ENCODE data around the gene NPB. TPM values are rescaled to one million over a fixed set of nuclear protein-coding genes. Genes with fewer than 3 reads are reported as not detected.
A peak's percentile ranks its signal among the peaks of the same experiment; 100 is the strongest.

NPB gene
- total RNA-seq, 8 experiments from 2014 or later, result 0.15 to 0.92 (median 0.43) TPM; not detected in 1

GRCh38 chr17:81898029-81898866, 3.8 kb upstream of the NPB start:
- Histone ChIP-seq H3K27ac (no peak overlapping the region), H3K4me1 (replicated peaks in 1 of 2) (peaks cover 4% of the 10 kb centered on the region in 2 donors), H3K4me3 (no peak overlapping the region)
- ATAC-seq (replicated peaks in 6 of 8), result peak; percentile 16 to 69 (median 54)
- WGBS, 10 experiments, result 15 to 100% (median 83%) methylated on average over 1 to 8 of the region's 19 CpGs
- in situ Hi-C loops (cut with MboI; ENCODE audit: low pct_unique_long_range_greater_than_20kb in 2 of 9, low sequenced_read_pairs in 9 of 9, unreplicated experiment in 9 of 9), result no loop called here

GRCh38 chr17:81898885-81899284, 3.2 kb upstream of the NPB start:
- 70 to 100% (median 100%) methylated on average over 1 to 2 of the region's 9 CpGs; no CpG with 5 or more reads in 5 of the 10 experiments for WGBS, 10 experiments
- no peak overlapping the region for H3K27ac ChIP-seq
- no peak for ATAC-seq (replicated peaks in 6 of 8)
- no peak overlapping the region for H3K4me3 ChIP-seq
- H3K4me1 ChIP-seq (replicated peaks in 1 of 2), result peaks cover 4% of the 10 kb centered on the region in 2 donors
- in situ Hi-C loops (cut with MboI; ENCODE audit: low pct_unique_long_range_greater_than_20kb in 2 of 9, low sequenced_read_pairs in 9 of 9, unreplicated experiment in 9 of 9), result no loop called here

DNA sequence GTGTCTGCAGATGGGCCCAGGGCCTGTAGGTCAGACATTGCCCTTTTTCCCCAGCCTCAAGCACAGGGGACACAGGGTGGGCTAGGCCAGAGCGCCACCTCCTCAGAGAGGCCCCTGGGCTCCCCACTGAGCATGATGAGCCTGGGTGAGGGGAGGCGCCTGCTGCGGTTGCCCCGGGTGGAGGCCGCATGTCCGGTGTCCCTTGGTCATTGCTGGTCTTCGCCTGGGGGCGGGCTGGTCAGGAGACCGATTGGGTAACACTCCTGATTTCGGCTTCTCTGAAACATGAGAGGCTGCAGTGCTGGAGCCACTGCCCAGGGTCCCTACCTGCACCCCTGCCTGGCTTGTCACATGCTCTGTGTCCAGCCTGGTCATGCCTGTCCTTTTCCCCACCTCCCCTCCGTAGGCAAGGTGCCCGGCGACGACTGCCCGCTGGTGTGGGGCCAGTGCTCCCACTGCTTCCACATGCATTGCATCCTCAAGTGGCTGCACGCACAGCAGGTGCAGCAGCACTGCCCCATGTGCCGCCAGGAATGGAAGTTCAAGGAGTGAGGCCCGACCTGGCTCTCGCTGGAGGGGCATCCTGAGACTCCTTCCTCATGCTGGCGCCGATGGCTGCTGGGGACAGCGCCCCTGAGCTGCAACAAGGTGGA, 2.4 kb upstream of the NPB start:
- in situ Hi-C loops (cut with MboI; ENCODE audit: low pct_unique_long_range_greater_than_20kb in 2 of 9, low sequenced_read_pairs in 9 of 9, unreplicated experiment in 9 of 9), result no loop called here
- Histone ChIP-seq H3K4me3 (no peak overlapping the region), H3K4me1 (replicated peaks in 1 of 2) (peaks cover 4% of the 10 kb centered on the region in 2 donors), H3K27ac (no peak overlapping the region)
- 50 to 100% (median 91%) methylated on average over 1 to 6 of the region's 22 CpGs; no CpG with 5 or more reads in 5 of the 10 experiments for WGBS, 10 experiments
- ATAC-seq (replicated peaks in 6 of 8), result no peak

DNA sequence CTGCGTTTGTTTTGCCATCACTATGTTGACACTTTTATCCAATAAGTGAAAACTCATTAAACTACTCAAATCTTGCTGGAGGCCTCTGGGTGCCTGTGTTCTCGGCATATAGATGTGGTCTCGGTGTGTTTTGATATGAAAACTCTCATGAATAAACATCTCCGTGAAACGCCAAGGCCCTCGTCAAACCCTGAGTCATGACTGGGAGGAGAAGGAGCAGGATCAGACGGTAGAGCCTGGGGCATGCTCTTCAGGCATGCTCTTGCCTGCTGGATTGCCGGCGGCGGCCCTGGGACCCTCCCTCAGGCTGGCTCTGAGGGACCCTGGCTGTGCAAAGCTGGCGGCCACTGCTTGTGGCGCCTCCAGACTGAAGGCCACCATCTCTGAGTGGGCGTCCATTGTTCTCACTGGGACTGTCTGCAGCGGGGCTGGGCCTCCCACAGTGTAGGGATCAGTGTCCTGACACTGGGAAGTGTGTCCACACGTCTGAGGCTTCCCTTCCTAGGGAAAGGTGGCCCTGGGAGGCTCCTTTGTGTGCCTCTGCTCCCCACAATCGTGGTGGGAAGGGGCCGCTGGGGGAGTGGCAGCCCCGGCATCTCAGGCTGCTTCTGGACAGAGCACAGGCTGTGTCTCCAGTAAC, 1.7 kb upstream of the NPB start:
- no peak overlapping the region for H3K4me3 ChIP-seq
- in situ Hi-C loops (cut with MboI; ENCODE audit: low pct_unique_long_range_greater_than_20kb in 2 of 9, low sequenced_read_pairs in 9 of 9, unreplicated experiment in 9 of 9), result no loop called here
- 50 to 100% (median 79%) methylated on average over 1 to 5 of the region's 18 CpGs; no CpG with 5 or more reads in 2 of the 10 experiments for WGBS, 10 experiments
- peaks cover 4% of the 10 kb centered on the region in 2 donors for H3K4me1 ChIP-seq (replicated peaks in 1 of 2)
- no peak overlapping the region for H3K27ac ChIP-seq
- ATAC-seq (replicated peaks in 6 of 8), result peak in 3 of 8 experiments; percentile 2 to 8 (median 3)

- H3K27ac ChIP-seq, result no peak overlapping the region
- H3K4me3 ChIP-seq, result peak overlapping the region; percentile 14 to 29 (median 26)
- in situ Hi-C loops (cut with MboI; ENCODE audit: low pct_unique_long_range_greater_than_20kb in 2 of 9, low sequenced_read_pairs in 9 of 9, unreplicated experiment in 9 of 9), result no loop called here
- peaks cover 4% of the 10 kb centered on the region in 2 donors for H3K4me1 ChIP-seq (replicated peaks in 1 of 2)
- peak in 4 of 8 experiments; percentile 2 to 22 (median 5) for ATAC-seq (replicated peaks in 6 of 8)
- WGBS, 10 experiments, result 22 to 100% (median 95%) methylated on average over 2 to 9 of the region's 21 CpGs; no CpG with 5 or more reads in 3 of the 10 experiments
These were observed 643 bp upstream of the NPB start for GRCh38 chr17:81901167-81902022.

DNA sequence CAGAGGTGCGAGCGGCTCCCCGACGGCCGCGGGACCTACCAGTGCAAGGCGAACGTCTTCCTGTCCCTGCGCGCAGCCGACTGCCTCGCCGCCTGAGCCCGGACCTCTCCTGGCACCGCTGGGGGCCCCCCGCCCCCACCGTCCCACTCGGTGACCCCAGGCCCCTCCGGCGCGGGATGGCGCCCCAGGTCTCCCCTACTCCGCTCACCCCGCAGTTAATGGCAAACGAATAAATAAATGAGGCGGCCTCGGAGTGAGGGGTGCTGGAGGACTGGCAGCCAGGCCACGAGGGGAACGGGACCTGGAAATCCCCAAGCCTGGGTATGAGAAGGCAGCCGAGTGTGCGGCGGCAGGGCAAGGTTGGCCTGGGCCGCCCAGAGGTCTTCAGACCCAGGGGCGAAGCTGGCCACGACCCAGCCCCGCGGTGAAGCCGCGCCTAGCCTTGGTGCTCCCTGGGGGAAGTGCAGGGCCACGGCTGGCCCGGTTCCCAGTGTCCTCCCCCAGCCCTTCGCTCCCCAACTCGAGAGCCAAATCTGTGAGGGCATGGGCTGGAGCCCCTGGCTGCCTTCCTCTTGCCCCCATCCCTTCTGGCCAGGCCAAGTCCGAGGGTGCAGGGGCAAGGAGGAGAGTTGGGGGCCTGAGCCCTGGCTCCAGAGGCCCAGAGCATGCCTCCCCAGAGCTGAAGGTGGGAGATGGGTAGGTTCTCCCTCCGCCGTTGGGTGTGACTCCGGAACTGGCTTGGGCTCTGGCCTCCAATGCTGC, 796 bp downstream of the NPB start:
- Histone ChIP-seq H3K4me1 (replicated peaks in 1 of 2) (peaks cover 4% of the 10 kb centered on the region in 2 donors), H3K27ac (no peak overlapping the region), H3K4me3 (peak overlapping the region in 2 of 5 donors; percentile 26 to 29)
- WGBS, 10 experiments, result 54 to 80% methylated on average over 1 to 3 of the region's 47 CpGs; no CpG with 5 or more reads in 8 of the 10 experiments
- ATAC-seq (replicated peaks in 6 of 8), result peak in 3 of 8 experiments; percentile 3 to 6 (median 5)
- in situ Hi-C loops (cut with MboI; ENCODE audit: low pct_unique_long_range_greater_than_20kb in 2 of 9, low sequenced_read_pairs in 9 of 9, unreplicated experiment in 9 of 9), result no loop called here

- Histone ChIP-seq H3K27ac (no peak overlapping the region), H3K4me1 (replicated peaks in 1 of 2) (peaks cover 4% of the 10 kb centered on the region in 2 donors), H3K4me3 (no peak overlapping the region)
- ATAC-seq (replicated peaks in 6 of 8), result no peak
- in situ Hi-C loops (cut with MboI; ENCODE audit: low pct_unique_long_range_greater_than_20kb in 2 of 9, low sequenced_read_pairs in 9 of 9, unreplicated experiment in 9 of 9), result no loop called here
- WGBS, 10 experiments, result 55 to 100% (median 80%) methylated on average over 1 to 5 of the region's 10 CpGs; no CpG with 5 or more reads in 4 of the 10 experiments
These were observed 1.4 kb downstream of the NPB start for GRCh38 chr17:81903415-81903831.

DNA sequence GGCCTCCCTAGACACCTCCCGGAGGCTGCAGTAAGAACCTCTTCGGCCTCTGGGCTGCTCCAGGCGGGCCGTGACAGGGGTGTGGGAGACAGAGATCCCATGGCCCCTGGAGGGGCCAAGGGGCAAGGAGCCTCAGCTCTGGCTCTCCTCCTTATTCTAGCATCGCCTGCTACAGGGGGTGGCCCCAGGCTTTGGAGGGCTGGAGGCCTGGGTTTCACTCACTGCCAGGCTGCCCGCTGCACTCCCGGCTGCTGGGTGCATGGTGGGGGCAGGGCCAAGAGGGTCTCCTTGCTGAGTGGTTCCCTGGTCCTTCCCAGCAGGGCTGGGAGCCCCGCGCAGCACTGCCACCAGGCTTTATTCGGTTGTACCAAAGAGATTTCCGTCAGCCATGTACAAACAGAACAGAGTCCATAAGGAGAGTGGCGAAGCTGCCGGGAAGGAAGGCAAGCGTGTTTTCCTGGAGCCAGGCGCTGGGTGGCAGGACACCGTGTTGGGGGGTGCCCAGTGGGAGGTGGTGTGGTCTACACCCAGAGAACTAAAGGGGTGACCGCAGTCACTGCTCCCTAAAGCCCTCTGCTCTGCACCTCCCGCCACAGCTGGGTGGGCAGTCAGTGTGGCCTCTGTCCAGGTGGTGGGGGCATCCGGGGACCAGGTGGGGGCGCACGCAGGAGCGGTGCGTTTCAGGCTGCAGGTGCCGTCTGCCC, 2.0 kb downstream of the NPB start:
- no peak for ATAC-seq (replicated peaks in 6 of 8)
- WGBS, 10 experiments, result 87 to 100% (median 90%) methylated on average over 1 to 5 of the region's 24 CpGs; no CpG with 5 or more reads in 5 of the 10 experiments
- Histone ChIP-seq H3K4me1 (replicated peaks in 1 of 2) (peaks cover 4% of the 10 kb centered on the region in 2 donors), H3K27ac (no peak overlapping the region), H3K4me3 (no peak overlapping the region)
- in situ Hi-C loops (cut with MboI; ENCODE audit: low pct_unique_long_range_greater_than_20kb in 2 of 9, low sequenced_read_pairs in 9 of 9, unreplicated experiment in 9 of 9), result no loop called here

GRCh38 chr17:81904600-81905423, 2.8 kb downstream of the NPB start:
- H3K4me3 ChIP-seq, result no peak overlapping the region
- H3K4me1 ChIP-seq (replicated peaks in 1 of 2), result peaks cover 5 to 6% of the 10 kb centered on the region in 2 donors
- no peak overlapping the region for H3K27ac ChIP-seq
- 80 to 100% (median 80%) methylated on average over 1 to 2 of the region's 28 CpGs; no CpG with 5 or more reads in 7 of the 10 experiments for WGBS, 10 experiments
- in situ Hi-C loops (cut with MboI; ENCODE audit: low pct_unique_long_range_greater_than_20kb in 2 of 9, low sequenced_read_pairs in 9 of 9, unreplicated experiment in 9 of 9), result no loop called here
- no peak for ATAC-seq (replicated peaks in 6 of 8)

DNA sequence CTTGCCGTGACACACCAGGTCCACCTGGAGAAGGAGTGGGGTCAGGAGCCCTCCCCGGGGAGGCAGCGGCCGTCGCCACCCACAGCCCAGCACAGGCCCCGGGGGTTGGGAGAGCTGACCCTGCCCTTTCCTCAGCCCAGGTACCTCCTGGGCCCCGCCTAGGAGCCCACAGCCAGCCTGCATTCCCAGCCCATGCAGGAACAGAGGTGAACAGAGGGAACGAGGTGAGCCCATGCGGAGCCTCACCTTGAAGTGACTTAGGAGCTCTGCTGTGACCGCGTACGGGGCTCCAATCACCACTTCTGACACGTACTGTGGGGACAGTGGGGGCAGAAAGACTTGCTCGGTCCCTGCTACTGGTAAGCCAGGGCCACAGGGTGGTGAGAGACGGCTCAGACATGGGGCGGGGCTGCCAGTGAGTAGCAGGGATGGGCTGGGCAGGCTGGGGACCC, 3.4 kb downstream of the NPB start:
- H3K4me1 ChIP-seq (replicated peaks in 1 of 2), result peaks cover 10 to 12% of the 10 kb centered on the region in 2 donors
- no peak for ATAC-seq (replicated peaks in 6 of 8)
- H3K4me3 ChIP-seq, result no peak overlapping the region
- 80 to 100% (median 88%) methylated on average over 2 to 12 of the region's 16 CpGs; no CpG with 5 or more reads in 7 of the 10 experiments for WGBS, 10 experiments
- H3K27ac ChIP-seq, result no peak overlapping the region
- in situ Hi-C loops (cut with MboI; ENCODE audit: low pct_unique_long_range_greater_than_20kb in 2 of 9, low sequenced_read_pairs in 9 of 9, unreplicated experiment in 9 of 9), result no loop called here

Measured in motor neuron (in vitro differentiated cells).